OCI-LY3 (cell line): ENCODE results near the gene CSTPP1.

Experiments used
- H2AFZ ChIP-seq: fragments of 200-600, 300-600 bp; shearing (Covaris generic); 2 replicates; pipeline ENCODE4 v1.6.0; 2014; ENCODE audit warnings: antibody characterized with exemption, low read depth, low read length
- H3K27ac ChIP-seq: fragments of 200-600, 300-600 bp; sonication (generic); 2 replicates; pipeline ENCODE4 v1.5.1; 2014; ENCODE audit warnings: mild to moderate bottlenecking, low read length, moderate library complexity, mixed read lengths
- H3K27me3 ChIP-seq: fragments of 200-600, 300-600 bp; sonication (generic); 2 replicates; pipeline ENCODE4 v1.6.1; 2014; ENCODE audit warnings: low read depth, low read length, mixed read lengths
- H3K36me3 ChIP-seq: fragments of 200-600, 300-600 bp; sonication (generic); replicated peaks from 2 replicates; pipeline ENCODE3; 2014; ENCODE audit warnings: low read depth, low read length, mixed read lengths
- H3K4me1 ChIP-seq: fragments of 300-600, 200-600 bp; sonication (generic); 2 replicates; pipeline ENCODE4 v1.6.1; 2014; ENCODE audit warnings: low read length, mixed read lengths
- H3K4me2 ChIP-seq: fragments of 200-600, 300-600 bp; sonication (generic); 2 replicates; pipeline ENCODE4 v1.6.1; 2014; ENCODE audit warnings: low read length, mixed read lengths
- H3K4me3 ChIP-seq: fragments of 300-600, 200-600 bp; sonication (generic); 2 replicates; pipeline ENCODE4 v1.5.1; 2014; ENCODE audit warnings: antibody characterized with exemption, mild to moderate bottlenecking, low read length, moderate library complexity
- H3K79me2 ChIP-seq: fragments of 300-600, 200-600 bp; shearing (Covaris generic); 2 replicates; pipeline ENCODE4 v1.6.1; 2014; ENCODE audit warnings: mild to moderate bottlenecking, low read length, mixed read lengths
- H3K9ac ChIP-seq: fragments of 300-600, 200-600 bp; shearing (Covaris generic); 2 replicates; pipeline ENCODE4 v1.6.0; 2014; ENCODE audit warnings: mild to moderate bottlenecking, low read length, moderate library complexity
- H3K9me3 ChIP-seq: fragments of 200-600, 300-600 bp; shearing (Covaris generic); 2 replicates; pipeline ENCODE4 v1.6.1; 2014; ENCODE audit warnings: low read length, mixed read lengths; ENCODE audit not compliant: insufficient read depth
- H4K20me1 ChIP-seq: fragments of 200-600, 300-600 bp; sonication (generic); 2 replicates; pipeline ENCODE4 v1.6.1; 2016; ENCODE audit warnings: low read length, mixed read lengths; ENCODE audit not compliant: insufficient read depth
- CTCF ChIP-seq: fragments of 200-600, 300-600 bp; sonication (generic); IDR thresholded peaks from 2 replicates; pipeline ENCODE4 v1.5.1; 2014; ENCODE audit warnings: antibody characterized with exemption, low read length, low read depth
- EZH2phosphoT487 ChIP-seq: fragments of 200-600 bp; shearing (Covaris generic); IDR thresholded peaks from 2 replicates; pipeline ENCODE4 v1.6.1; 2018; ENCODE audit warnings: antibody characterized with exemption, mixed run types, low read depth

CSTPP1 gene

DNA sequence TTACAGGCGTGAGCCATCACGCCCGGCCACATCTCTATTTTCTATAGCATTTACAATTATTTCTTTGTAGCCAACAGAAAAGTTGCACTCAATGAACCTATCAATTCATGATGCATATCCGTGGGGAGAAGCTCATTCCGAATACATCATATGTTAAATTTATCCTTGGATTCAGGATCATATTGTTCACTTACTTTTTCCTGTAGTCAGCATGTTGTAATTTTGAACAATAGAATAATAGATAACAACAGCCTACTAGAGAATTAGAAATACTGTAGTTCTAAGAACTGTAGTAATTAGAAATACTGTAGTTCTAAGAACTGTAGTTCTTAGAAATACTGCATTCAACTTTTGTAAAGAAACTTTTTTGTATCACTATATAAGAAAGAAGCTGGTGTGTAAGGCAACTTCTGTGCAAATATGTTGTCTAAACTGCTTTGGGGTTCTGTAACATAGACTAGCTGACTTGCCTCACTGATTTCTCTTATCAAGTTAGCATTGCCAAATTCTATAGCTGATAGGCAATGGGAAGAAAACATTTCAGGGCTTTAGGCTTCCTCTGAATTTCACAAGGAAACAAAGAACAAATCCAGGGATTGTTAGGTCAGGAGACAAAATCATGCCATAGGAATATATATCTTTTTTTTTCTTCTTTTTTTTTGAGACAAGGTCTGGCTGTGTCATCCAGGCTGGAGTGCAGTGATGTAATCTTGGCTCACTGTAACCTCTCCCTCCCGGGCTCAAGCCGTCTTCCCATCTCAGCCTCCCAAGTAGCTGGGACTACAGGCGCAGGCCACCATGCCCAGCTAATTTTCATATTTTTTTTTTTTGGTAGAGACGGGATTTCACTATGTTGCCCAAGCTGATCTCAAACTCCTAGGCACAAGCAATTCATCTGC lies 91.9 kb downstream of the CSTPP1 start:
- Histone ChIP-seq H3K4me3 (no peak overlapping the region), H3K4me1 (no peaks in the 10 kb centered on the region), H3K9me3 (no peaks in the 10 kb centered on the region), H3K27me3 (no peaks in the 10 kb centered on the region), H3K4me2 (no peak overlapping the region), H3K36me3 (no peaks in the 10 kb centered on the region), H3K79me2 (no peaks in the 10 kb centered on the region), H3K9ac (no peak overlapping the region), H3K27ac (no peak overlapping the region), H4K20me1 (no peaks in the 10 kb centered on the region), H2AFZ (no peak overlapping the region)
- no peak for TF ChIP-seq EZH2phosphoT487
- no peak for TF ChIP-seq CTCF

- Histone ChIP-seq H3K4me1 (no peaks in the 10 kb centered on the region), H3K4me3 (no peak overlapping the region), H4K20me1 (no peaks in the 10 kb centered on the region), H3K4me2 (no peak overlapping the region), H3K79me2 (no peaks in the 10 kb centered on the region), H3K9ac (no peak overlapping the region), H2AFZ (no peak overlapping the region), H3K27ac (no peak overlapping the region), H3K9me3 (no peaks in the 10 kb centered on the region), H3K27me3 (no peaks in the 10 kb centered on the region), H3K36me3 (no peaks in the 10 kb centered on the region)
- TF ChIP-seq EZH2phosphoT487 (no peak), CTCF (no peak)
Observed at GRCh38 chr11:47033439-47033838, 96.9 kb downstream of the CSTPP1 start.

DNA sequence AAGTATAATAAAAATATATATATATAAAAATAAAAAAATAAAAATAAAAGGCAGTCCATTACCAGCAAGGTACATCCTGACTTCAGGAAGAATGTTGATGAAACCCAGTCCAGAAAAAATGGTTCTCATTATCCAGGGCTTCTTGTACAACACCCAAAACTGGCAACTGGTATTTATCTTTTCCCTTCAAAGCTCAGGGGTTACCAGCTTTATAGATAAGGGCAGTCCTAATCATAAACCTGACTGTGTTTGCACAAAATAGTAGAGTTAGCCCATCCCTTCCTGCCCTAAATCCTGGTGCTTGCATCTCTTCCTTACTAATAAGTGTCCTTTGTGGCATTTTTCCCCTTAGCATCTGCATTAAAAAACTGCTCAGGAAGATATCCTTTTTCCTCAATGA lies 97.5 kb downstream of the CSTPP1 start:
- Histone ChIP-seq H3K27me3 (no peaks in the 10 kb centered on the region), H2AFZ (no peak overlapping the region), H3K4me2 (no peak overlapping the region), H3K36me3 (no peaks in the 10 kb centered on the region), H3K79me2 (no peaks in the 10 kb centered on the region), H3K4me1 (no peaks in the 10 kb centered on the region), H3K9me3 (no peaks in the 10 kb centered on the region), H3K27ac (no peak overlapping the region), H3K4me3 (no peak overlapping the region), H3K9ac (no peak overlapping the region), H4K20me1 (no peaks in the 10 kb centered on the region)
- TF ChIP-seq EZH2phosphoT487 (no peak), CTCF (no peak)

GRCh38 chr11:47035108-47035507 lies 98.5 kb downstream of the CSTPP1 start:
- no peaks in the 10 kb centered on the region for H3K36me3 ChIP-seq
- no peaks in the 10 kb centered on the region for H3K27me3 ChIP-seq
- no peak overlapping the region for H3K4me3 ChIP-seq
- TF ChIP-seq EZH2phosphoT487, result no peak
- no peak for TF ChIP-seq CTCF
- no peaks in the 10 kb centered on the region for H3K9me3 ChIP-seq
- no peak overlapping the region for H3K9ac ChIP-seq
- H3K79me2 ChIP-seq, result no peaks in the 10 kb centered on the region
- H2AFZ ChIP-seq, result no peak overlapping the region
- H4K20me1 ChIP-seq, result no peaks in the 10 kb centered on the region
- no peaks in the 10 kb centered on the region for H3K4me1 ChIP-seq
- H3K4me2 ChIP-seq, result no peak overlapping the region
- H3K27ac ChIP-seq, result no peak overlapping the region
